K562 (cell line): ENCODE measurements around the gene GGA3. TPM values are rescaled to one million over a fixed set of nuclear protein-coding genes. Genes with fewer than 3 reads are reported as not detected.

Experiments
- CBFA2T3 ChIP-seq: fragments of 450-650 bp; IDR thresholded peaks from 2 replicates; pipeline ENCODE4 v1.6.1; 2017
- KLF1 ChIP-seq: fragments of 450-650 bp; IDR thresholded peaks from 2 replicates; pipeline ENCODE4 v1.6.1; 2016; ENCODE audit warnings: missing genetic modification characterization, missing compliant biosample characterization
- KLF13 ChIP-seq: fragments of 450-650 bp; IDR thresholded peaks from 2 replicates; pipeline ENCODE4 v1.6.1; 2016; ENCODE audit warnings: missing genetic modification characterization, low read depth, mild to moderate bottlenecking, missing compliant biosample characterization, moderate library complexity, borderline replicate concordance
- PTTG1 ChIP-seq: fragments of 450-650 bp; IDR thresholded peaks from 2 replicates; pipeline ENCODE4 v1.6.1; 2016; ENCODE audit warnings: low read depth, mild to moderate bottlenecking, missing genetic modification characterization, missing compliant biosample characterization
- SMAD4 ChIP-seq: fragments of 250-450 bp; sonication (Bioruptor Pico); conservative IDR thresholded peaks from 2 replicates; pipeline ENCODE4 v1.8.0; 2021; ENCODE audit warnings: inconsistent platforms, mild to moderate bottlenecking, moderate library complexity
- SREBF1 ChIP-seq: fragments of 150-350 bp; IDR thresholded peaks from 2 replicates; pipeline ENCODE4 v1.6.1; 2014; ENCODE audit warnings: antibody characterized with exemption, low read depth, low read length, borderline replicate concordance
- SRSF1 ChIP-seq: fragments of 200-400 bp; formaldehyde crosslinking; IDR thresholded peaks from 2 replicates; pipeline ENCODE4 v1.6.1; 2017; ENCODE audit warnings: mild to moderate bottlenecking, low read depth, low read length, moderate library complexity
- TOE1 ChIP-seq, 2 experiments: fragments of 450-650 bp in 1 of 2; sonication (generic) in 1 of 2; formaldehyde crosslinking in 1 of 2; IDR thresholded peaks; 2 replicates each; pipeline versions ENCODE4 v1.7.1 to v1.8.0; 2016 to 2022; ENCODE audit warnings: borderline replicate concordance in 2 of 2, mild to moderate bottlenecking in 2 of 2, antibody characterized with exemption in 1 of 2, inconsistent platforms in 1 of 2, low read depth in 1 of 2, missing genetic modification reagents in 1 of 2, moderate library complexity in 1 of 2
- ZNF253 ChIP-seq: fragments of 250-450 bp; sonication (Bioruptor Pico); conservative IDR thresholded peaks from 2 replicates; pipeline ENCODE4 v1.6.1; 2021; ENCODE audit warnings: mild to moderate bottlenecking
- ZZZ3 ChIP-seq: fragments of 450-650 bp; IDR thresholded peaks from 2 replicates; pipeline ENCODE4 v1.6.1; 2016; ENCODE audit warnings: antibody characterized with exemption, mild to moderate bottlenecking, moderate library complexity
- polyA plus RNA-seq, 8 experiments: library from polyadenylated mRNA; depleted of rRNA in 4 of 8; stranded (reverse) in 5 of 8; unstranded in 3 of 8; fragments of >200 nt; fragmentation: Nextera tagmentation in 2 of 8; fragmentation: Illumina TruSeq in 1 of 8; extraction: Ambion mirVana in 2 of 8; extraction: Trizol in 1 of 8; gene quantifications; 2 replicates each; pipeline versions ENCODE4 v1.2.1 to v1.2.3, GENCODE V29; 2011 to 2014; ENCODE audit warnings: inconsistent platforms in 1 of 8, missing spikeins in 1 of 8
- total RNA-seq, 7 experiments: library from RNA; depleted of rRNA in 6 of 7; stranded (reverse); fragments of >200 nt in 6 of 7; fragmentation: Illumina TruSeq in 2 of 7; extraction: Trizol in 2 of 7; gene quantifications; 2 replicates each; pipeline versions ENCODE4 v1.2.1 to v1.2.3, GENCODE V29; 2011 to 2021; ENCODE audit warnings: low replicate concordance in 1 of 7
- TF ChIP-seq, protein P1 (sequence below), 2 experiments: fragments of 450-650 bp in 1 of 2; IDR thresholded peaks; 2 replicates each; pipeline ENCODE4 v1.6.1; 2011 to 2017; ENCODE audit warnings: low read depth in 2 of 2, antibody characterized with exemption in 1 of 2, borderline replicate concordance in 1 of 2, low read length in 1 of 2, mild to moderate bottlenecking in 1 of 2, mixed read lengths in 1 of 2; ENCODE audit not compliant: control insufficient read depth in 1 of 2
- TF ChIP-seq, protein P2 (sequence below): fragments of 150-350 bp; IDR thresholded peaks from 2 replicates; pipeline ENCODE4 v1.6.1; 2014; ENCODE audit warnings: low read depth, mild to moderate bottlenecking, low read length, borderline replicate concordance
- TF ChIP-seq, protein P3 (sequence below): sonication (generic); formaldehyde crosslinking; IDR thresholded peaks from 2 replicates; pipeline ENCODE4 v1.8.0; 2022; ENCODE audit warnings: mild to moderate bottlenecking, missing genetic modification reagents
- TF ChIP-seq, protein P4 (sequence below): fragments of 450-650 bp; IDR thresholded peaks from one replicate; pipeline ENCODE4 v1.6.1; 2018; ENCODE audit warnings: mild to moderate bottlenecking, moderate library complexity; ENCODE audit not compliant: partially characterized antibody

The GGA3 gene
- total and polyA plus RNA-seq, 9 of the 15 experiments (the other 6 are each of a cell fraction or from before 2014, with no cell fraction given) = 5.7 to 64.9 (median 25.4) TPM

DNA sequence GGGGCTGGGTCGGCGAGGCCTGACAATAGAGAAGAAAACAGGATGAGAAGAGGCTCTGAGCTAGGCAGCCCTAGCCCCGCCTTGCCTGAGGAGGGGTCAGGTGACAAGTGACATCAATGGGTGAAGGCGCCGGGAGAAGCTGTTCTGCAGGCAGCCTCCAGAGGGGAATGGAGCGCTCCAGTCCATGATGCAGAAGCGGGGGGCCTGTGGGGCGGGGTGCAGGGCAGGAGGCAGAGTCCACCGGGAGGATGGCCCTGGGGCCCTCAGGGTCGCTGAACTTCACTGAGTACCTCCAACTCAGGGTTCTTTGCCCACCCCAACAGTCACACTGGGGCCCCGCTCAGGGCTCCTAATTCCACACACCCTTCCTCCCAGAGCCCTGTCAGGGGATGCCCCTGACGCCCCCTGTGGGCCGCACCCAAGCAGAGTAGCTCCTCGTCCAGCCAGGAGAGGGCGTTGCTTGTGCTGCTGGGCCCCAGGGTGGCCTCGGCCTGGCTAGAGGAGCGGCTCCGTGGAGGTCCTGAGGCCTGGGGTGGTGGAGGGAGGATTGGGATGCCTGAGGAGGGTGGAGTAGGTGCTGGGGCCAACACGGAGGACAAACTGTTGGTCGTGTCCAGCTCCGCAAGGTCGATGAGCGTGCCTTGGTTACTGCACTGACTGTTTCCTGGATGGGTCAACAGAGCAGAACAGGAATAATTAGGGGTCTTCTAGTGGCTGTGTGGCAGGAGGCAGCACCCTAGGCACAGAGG, 20.8 kb downstream of the GGA3 start (continued):
- TF ChIP-seq, protein P1, sequence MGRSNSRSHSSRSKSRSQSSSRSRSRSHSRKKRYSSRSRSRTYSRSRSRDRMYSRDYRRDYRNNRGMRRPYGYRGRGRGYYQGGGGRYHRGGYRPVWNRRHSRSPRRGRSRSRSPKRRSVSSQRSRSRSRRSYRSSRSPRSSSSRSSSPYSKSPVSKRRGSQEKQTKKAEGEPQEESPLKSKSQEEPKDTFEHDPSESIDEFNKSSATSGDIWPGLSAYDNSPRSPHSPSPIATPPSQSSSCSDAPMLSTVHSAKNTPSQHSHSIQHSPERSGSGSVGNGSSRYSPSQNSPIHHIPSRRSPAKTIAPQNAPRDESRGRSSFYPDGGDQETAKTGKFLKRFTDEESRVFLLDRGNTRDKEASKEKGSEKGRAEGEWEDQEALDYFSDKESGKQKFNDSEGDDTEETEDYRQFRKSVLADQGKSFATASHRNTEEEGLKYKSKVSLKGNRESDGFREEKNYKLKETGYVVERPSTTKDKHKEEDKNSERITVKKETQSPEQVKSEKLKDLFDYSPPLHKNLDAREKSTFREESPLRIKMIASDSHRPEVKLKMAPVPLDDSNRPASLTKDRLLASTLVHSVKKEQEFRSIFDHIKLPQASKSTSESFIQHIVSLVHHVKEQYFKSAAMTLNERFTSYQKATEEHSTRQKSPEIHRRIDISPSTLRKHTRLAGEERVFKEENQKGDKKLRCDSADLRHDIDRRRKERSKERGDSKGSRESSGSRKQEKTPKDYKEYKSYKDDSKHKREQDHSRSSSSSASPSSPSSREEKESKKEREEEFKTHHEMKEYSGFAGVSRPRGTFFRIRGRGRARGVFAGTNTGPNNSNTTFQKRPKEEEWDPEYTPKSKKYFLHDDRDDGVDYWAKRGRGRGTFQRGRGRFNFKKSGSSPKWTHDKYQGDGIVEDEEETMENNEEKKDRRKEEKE (IDR thresholded peaks at IDR 0.05; ENCODE audit: borderline replicate concordance in 1 of 2, control insufficient read depth in 1 of 2, low read depth in 2 of 2, low read length in 1 of 2) = no peak
- TF ChIP-seq KLF1 = peak; percentile 93
- TF ChIP-seq ZZZ3 = peak; percentile 55; the same call in 1 of the 2 replicates
- peak; percentile 76; the same call in 1 of the 2 replicates for TF ChIP-seq TOE1 (IDR thresholded peaks at IDR 0.05; ENCODE audit: borderline replicate concordance)
- TF ChIP-seq TOE1 (CRISPR knock-in tag; IDR thresholded peaks at IDR 0.05; ENCODE audit: borderline replicate concordance, low read depth) = no peak
- no peak for TF ChIP-seq SRSF1
- TF ChIP-seq CBFA2T3 = no peak
- TF ChIP-seq SMAD4 (CRISPR knock-in tag) = no peak
- TF ChIP-seq, protein P2, sequence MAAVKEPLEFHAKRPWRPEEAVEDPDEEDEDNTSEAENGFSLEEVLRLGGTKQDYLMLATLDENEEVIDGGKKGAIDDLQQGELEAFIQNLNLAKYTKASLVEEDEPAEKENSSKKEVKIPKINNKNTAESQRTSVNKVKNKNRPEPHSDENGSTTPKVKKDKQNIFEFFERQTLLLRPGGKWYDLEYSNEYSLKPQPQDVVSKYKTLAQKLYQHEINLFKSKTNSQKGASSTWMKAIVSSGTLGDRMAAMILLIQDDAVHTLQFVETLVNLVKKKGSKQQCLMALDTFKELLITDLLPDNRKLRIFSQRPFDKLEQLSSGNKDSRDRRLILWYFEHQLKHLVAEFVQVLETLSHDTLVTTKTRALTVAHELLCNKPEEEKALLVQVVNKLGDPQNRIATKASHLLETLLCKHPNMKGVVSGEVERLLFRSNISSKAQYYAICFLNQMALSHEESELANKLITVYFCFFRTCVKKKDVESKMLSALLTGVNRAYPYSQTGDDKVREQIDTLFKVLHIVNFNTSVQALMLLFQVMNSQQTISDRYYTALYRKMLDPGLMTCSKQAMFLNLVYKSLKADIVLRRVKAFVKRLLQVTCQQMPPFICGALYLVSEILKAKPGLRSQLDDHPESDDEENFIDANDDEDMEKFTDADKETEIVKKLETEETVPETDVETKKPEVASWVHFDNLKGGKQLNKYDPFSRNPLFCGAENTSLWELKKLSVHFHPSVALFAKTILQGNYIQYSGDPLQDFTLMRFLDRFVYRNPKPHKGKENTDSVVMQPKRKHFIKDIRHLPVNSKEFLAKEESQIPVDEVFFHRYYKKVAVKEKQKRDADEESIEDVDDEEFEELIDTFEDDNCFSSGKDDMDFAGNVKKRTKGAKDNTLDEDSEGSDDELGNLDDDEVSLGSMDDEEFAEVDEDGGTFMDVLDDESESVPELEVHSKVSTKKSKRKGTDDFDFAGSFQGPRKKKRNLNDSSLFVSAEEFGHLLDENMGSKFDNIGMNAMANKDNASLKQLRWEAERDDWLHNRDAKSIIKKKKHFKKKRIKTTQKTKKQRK = no peak
- TF ChIP-seq ZNF253 (CRISPR knock-in tag) = no peak
- TF ChIP-seq, protein P3, sequence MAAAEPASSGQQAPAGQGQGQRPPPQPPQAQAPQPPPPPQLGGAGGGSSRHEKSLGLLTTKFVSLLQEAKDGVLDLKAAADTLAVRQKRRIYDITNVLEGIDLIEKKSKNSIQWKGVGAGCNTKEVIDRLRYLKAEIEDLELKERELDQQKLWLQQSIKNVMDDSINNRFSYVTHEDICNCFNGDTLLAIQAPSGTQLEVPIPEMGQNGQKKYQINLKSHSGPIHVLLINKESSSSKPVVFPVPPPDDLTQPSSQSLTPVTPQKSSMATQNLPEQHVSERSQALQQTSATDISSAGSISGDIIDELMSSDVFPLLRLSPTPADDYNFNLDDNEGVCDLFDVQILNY = no peak
- TF ChIP-seq SREBF1 = no peak
- no peak for TF ChIP-seq PTTG1 (tag)
- 0 out of 2 replicates have a peak, but pooled peaks have one; percentile 27 for TF ChIP-seq KLF13 (tag)
- TF ChIP-seq, protein P4, sequence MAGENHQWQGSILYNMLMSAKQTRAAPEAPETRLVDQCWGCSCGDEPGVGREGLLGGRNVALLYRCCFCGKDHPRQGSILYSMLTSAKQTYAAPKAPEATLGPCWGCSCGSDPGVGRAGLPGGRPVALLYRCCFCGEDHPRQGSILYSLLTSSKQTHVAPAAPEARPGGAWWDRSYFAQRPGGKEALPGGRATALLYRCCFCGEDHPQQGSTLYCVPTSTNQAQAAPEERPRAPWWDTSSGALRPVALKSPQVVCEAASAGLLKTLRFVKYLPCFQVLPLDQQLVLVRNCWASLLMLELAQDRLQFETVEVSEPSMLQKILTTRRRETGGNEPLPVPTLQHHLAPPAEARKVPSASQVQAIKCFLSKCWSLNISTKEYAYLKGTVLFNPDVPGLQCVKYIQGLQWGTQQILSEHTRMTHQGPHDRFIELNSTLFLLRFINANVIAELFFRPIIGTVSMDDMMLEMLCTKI = no peak
